ENCODE results near the gene BRS3. TPM values are rescaled to one million over a fixed set of nuclear protein-coding genes. Genes with fewer than 3 reads are reported as not detected.

The BRS3 gene
- polyA plus RNA-seq, 2 of the 4 experiments (the other 2 are of a cell fraction), result not detected

- no peak for ATAC-seq
- DNase-seq (ENCODE audit: low read depth in 1 of 2, low spot score in 1 of 2), result no peak
- Histone ChIP-seq H3K4me3 (no peak overlapping the region), H3K4me2 (no peak overlapping the region), H3K4me1 (peaks cover 5% of the 10 kb centered on the region; the same call in 1 of the 3 replicates), H3K27ac (no peak overlapping the region), H3K9me3 (no peaks in the 10 kb centered on the region)
- CTCF ChIA-PET, result interaction anchor here (0.6 to 1.3 kb wide), 7 partner anchors 14 to 517 kb away, joined by 3 to 4 read pairs (median 3); no protein-coding TSS in a partner anchor
- TF ChIP-seq HOXB13 (CRISPR knock-in tag; IDR thresholded peaks at IDR 0.05; ENCODE audit: low read depth) (no peak), EP300 (IDR thresholded peaks at IDR 0.05) (no peak), POLR2AphosphoS2 (conservative IDR thresholded peaks at IDR 0.05; ENCODE audit: low read length) (no peak), PHF8 (IDR thresholded peaks at IDR 0.05; ENCODE audit: borderline replicate concordance, low read depth) (no peak), E2F6 (IDR thresholded peaks at IDR 0.05; ENCODE audit: borderline replicate concordance, low read depth) (no peak), ZNF302 (CRISPR knock-in tag; IDR thresholded peaks at IDR 0.05) (no peak), POLR2A (IDR thresholded peaks at IDR 0.05; ENCODE audit: low read length) (no peak), REST (IDR thresholded peaks at IDR 0.05) (no peak), ELK1 (IDR thresholded peaks at IDR 0.05; ENCODE audit: low read depth, low read length) (no peak), CTCF (IDR thresholded peaks at IDR 0.05) (no peak), KDM1A (IDR thresholded peaks at IDR 0.05; ENCODE audit: low read depth) (no peak), JUNB (IDR thresholded peaks at IDR 0.05) (no peak), RARB (CRISPR knock-in tag; IDR thresholded peaks at IDR 0.05) (no peak)
- FAIRE-seq, result no peak
- WGBS (ENCODE audit: missing lambda C conversion rate), result 38% methylated on average over 5 of the region's 6 CpGs
- POLR2A ChIA-PET, result no interaction called here
These were observed 4.1 kb downstream of the BRS3 start for GRCh38 chrX:136491832-136492231.

- FAIRE-seq, result peak; percentile 94
- ATAC-seq, result no peak
- Histone ChIP-seq H3K9me3 (no peaks in the 10 kb centered on the region), H3K27ac (no peak overlapping the region), H3K4me3 (no peak overlapping the region), H3K4me2 (no peak overlapping the region), H3K4me1 (peaks cover 5% of the 10 kb centered on the region; the same call in 1 of the 3 replicates)
- ChIA-PET POLR2A (no interaction called here), CTCF (interaction anchor here (1.3 kb wide), 1 partner anchor 17 kb away, joined by 3 read pairs; no protein-coding TSS in a partner anchor)
- 0% methylated on average over 1 of the region's 1 CpG for WGBS (ENCODE audit: missing lambda C conversion rate)
- DNase-seq (ENCODE audit: low read depth in 1 of 2, low spot score in 1 of 2), result peak in 1 of 2 experiments; percentile 5
- no peak for TF ChIP-seq PHF8 (IDR thresholded peaks at IDR 0.05; ENCODE audit: borderline replicate concordance, low read depth)
- TF ChIP-seq TP53 (CRISPR knock-in tag; IDR thresholded peaks at IDR 0.05), result no peak
- TF ChIP-seq SMC3 (IDR thresholded peaks at IDR 0.05), result no peak
- TF ChIP-seq ZFP36 (IDR thresholded peaks at IDR 0.05; ENCODE audit: borderline replicate concordance, partially characterized antibody), result no peak
- TF ChIP-seq SREBF2 (IDR thresholded peaks at IDR 0.05), result no peak
- no peak for TF ChIP-seq BCL3 (IDR thresholded peaks at IDR 0.05)
- TF ChIP-seq JUN (IDR thresholded peaks at IDR 0.05), result no peak
- no peak for TF ChIP-seq JUNB (IDR thresholded peaks at IDR 0.05)
- TF ChIP-seq RCOR1 (IDR thresholded peaks at IDR 0.05; ENCODE audit: low read depth, low read length), result no peak
- no peak for TF ChIP-seq FOXS1 (CRISPR knock-in tag; IDR thresholded peaks at IDR 0.05)
- no peak for TF ChIP-seq BHLHE40 (IDR thresholded peaks at IDR 0.05; ENCODE audit: low read depth, low read length)
- no peak for TF ChIP-seq E2F6 (IDR thresholded peaks at IDR 0.05; ENCODE audit: borderline replicate concordance, low read depth)
- no peak for TF ChIP-seq HMGXB4 (CRISPR knock-in tag; IDR thresholded peaks at IDR 0.05; ENCODE audit: borderline replicate concordance)
- no peak for TF ChIP-seq GATA3 (IDR thresholded peaks at IDR 0.05; ENCODE audit: borderline replicate concordance)
- no peak for TF ChIP-seq HEYL (CRISPR knock-in tag; IDR thresholded peaks at IDR 0.05)
- TF ChIP-seq CBX2 (IDR thresholded peaks at IDR 0.05; ENCODE audit: borderline replicate concordance, low read depth), result no peak
- no peak for TF ChIP-seq CHD4 (IDR thresholded peaks at IDR 0.05; ENCODE audit: borderline replicate concordance)
These were observed 5.3 kb downstream of the BRS3 start for GRCh38 chrX:136493011-136493410.
